ENCODE data around the gene MTMR4. TPM values are rescaled to one million over a fixed set of nuclear protein-coding genes. Genes with fewer than 3 reads are reported as not detected.
"Not testable (repeated sequence)": the region's sequence is repeated elsewhere in the genome, so short reads cannot be mapped to it uniquely, and the experiment has no call there.

The MTMR4 gene
- 51.5 TPM for polyA plus RNA-seq (2012; ENCODE audit: missing spikeins)

- DNase-seq (ENCODE audit: insufficient read length) (peak; percentile 86), FAIRE-seq (peak; percentile 48)
- TF ChIP-seq POLR2A (IDR thresholded peaks at IDR 0.05; ENCODE audit: low read depth, low read length) (peak; percentile 44; the same call in 1 of the 2 replicates), POLR2AphosphoS5 (IDR thresholded peaks at IDR 0.05; ENCODE audit: low read depth, low read length) (no peak)
Observed at GRCh38 chr17:58513965-58514769, at the start of gene MTMR4. Gene MTMR4 (minus strand): TSS chr17:58514638. CDS start chr17:58514407, 231 bp downstream.

GRCh38 chr17:58560511-58560910, 46.1 kb upstream of the MTMR4 start:
- no peak for TF ChIP-seq POLR2AphosphoS5 (IDR thresholded peaks at IDR 0.05; ENCODE audit: low read depth, low read length)
- DNase-seq (ENCODE audit: insufficient read length): no peak
- no peak for FAIRE-seq

GRCh38 chr17:58557981-58558380, 43.5 kb upstream of the MTMR4 start:
- TF ChIP-seq POLR2A (IDR thresholded peaks at IDR 0.05; ENCODE audit: low read depth, low read length): no peak
- no peak for TF ChIP-seq TAF1 (IDR thresholded peaks at IDR 0.05; ENCODE audit: borderline replicate concordance, low read depth, low read length)
- TF ChIP-seq POLR2AphosphoS5 (IDR thresholded peaks at IDR 0.05; ENCODE audit: low read depth, low read length): no peak
- FAIRE-seq: no peak
- no peak for DNase-seq (ENCODE audit: insufficient read length)

GRCh38 chr17:58556833-58557250, 42.4 kb upstream of the MTMR4 start:
- FAIRE-seq (peak; percentile 61), DNase-seq (ENCODE audit: insufficient read length) (no peak)
- TF ChIP-seq TAF1 (IDR thresholded peaks at IDR 0.05; ENCODE audit: borderline replicate concordance, low read depth, low read length): no peak
- TF ChIP-seq POLR2AphosphoS5 (IDR thresholded peaks at IDR 0.05; ENCODE audit: low read depth, low read length): no peak
- no peak for TF ChIP-seq POLR2A (IDR thresholded peaks at IDR 0.05; ENCODE audit: low read depth, low read length)

- DNase-seq (ENCODE audit: insufficient read length); FAIRE-seq: not testable (repeated sequence)
Observed at GRCh38 chr17:58555109-58555508, 40.7 kb upstream of the MTMR4 start.

GRCh38 chr17:58541249-58541648, 26.8 kb upstream of the MTMR4 start:
- FAIRE-seq (no peak), DNase-seq (ENCODE audit: insufficient read length) (no peak)
- TF ChIP-seq POLR2A (IDR thresholded peaks at IDR 0.05; ENCODE audit: low read depth, low read length): no peak
- no peak for TF ChIP-seq POLR2AphosphoS5 (IDR thresholded peaks at IDR 0.05; ENCODE audit: low read depth, low read length)
- no peak for TF ChIP-seq TAF1 (IDR thresholded peaks at IDR 0.05; ENCODE audit: borderline replicate concordance, low read depth, low read length)

GRCh38 chr17:58539698-58540097, 25.3 kb upstream of the MTMR4 start:
- DNase-seq (ENCODE audit: insufficient read length) (no peak), FAIRE-seq (no peak)
- TF ChIP-seq POLR2AphosphoS5 (IDR thresholded peaks at IDR 0.05; ENCODE audit: low read depth, low read length) (no peak), TAF1 (IDR thresholded peaks at IDR 0.05; ENCODE audit: borderline replicate concordance, low read depth, low read length) (no peak), POLR2A (IDR thresholded peaks at IDR 0.05; ENCODE audit: low read depth, low read length) (no peak)

- DNase-seq (ENCODE audit: insufficient read length) (no peak), FAIRE-seq (no peak)
- no peak for TF ChIP-seq TAF1 (IDR thresholded peaks at IDR 0.05; ENCODE audit: borderline replicate concordance, low read depth, low read length)
- TF ChIP-seq POLR2A (IDR thresholded peaks at IDR 0.05; ENCODE audit: low read depth, low read length): no peak
- TF ChIP-seq POLR2AphosphoS5 (IDR thresholded peaks at IDR 0.05; ENCODE audit: low read depth, low read length): no peak
Observed at GRCh38 chr17:58538811-58539409, 24.5 kb upstream of the MTMR4 start.

GRCh38 chr17:58537266-58537665, 22.8 kb upstream of the MTMR4 start:
- FAIRE-seq (no peak), DNase-seq (ENCODE audit: insufficient read length) (no peak)
- TF ChIP-seq TAF1 (IDR thresholded peaks at IDR 0.05; ENCODE audit: borderline replicate concordance, low read depth, low read length): no peak
- no peak for TF ChIP-seq POLR2A (IDR thresholded peaks at IDR 0.05; ENCODE audit: low read depth, low read length)
- TF ChIP-seq POLR2AphosphoS5 (IDR thresholded peaks at IDR 0.05; ENCODE audit: low read depth, low read length): no peak

- TF ChIP-seq POLR2AphosphoS5 (IDR thresholded peaks at IDR 0.05; ENCODE audit: low read depth, low read length) (no peak), POLR2A (IDR thresholded peaks at IDR 0.05; ENCODE audit: low read depth, low read length) (no peak), TAF1 (IDR thresholded peaks at IDR 0.05; ENCODE audit: borderline replicate concordance, low read depth, low read length) (no peak)
- DNase-seq (ENCODE audit: insufficient read length) (no peak), FAIRE-seq (no peak)
Observed at GRCh38 chr17:58536542-58536941, 22.1 kb upstream of the MTMR4 start.

- FAIRE-seq (no peak), DNase-seq (ENCODE audit: insufficient read length) (no peak)
- no peak for TF ChIP-seq POLR2A (IDR thresholded peaks at IDR 0.05; ENCODE audit: low read depth, low read length)
- TF ChIP-seq TAF1 (IDR thresholded peaks at IDR 0.05; ENCODE audit: borderline replicate concordance, low read depth, low read length): no peak
- no peak for TF ChIP-seq POLR2AphosphoS5 (IDR thresholded peaks at IDR 0.05; ENCODE audit: low read depth, low read length)
Observed at GRCh38 chr17:58535431-58535830, 21.0 kb upstream of the MTMR4 start.

GRCh38 chr17:58534901-58535421, 20.5 kb upstream of the MTMR4 start:
- DNase-seq (ENCODE audit: insufficient read length) (no peak), FAIRE-seq (no peak)
- TF ChIP-seq POLR2AphosphoS5 (IDR thresholded peaks at IDR 0.05; ENCODE audit: low read depth, low read length): no peak
- TF ChIP-seq TAF1 (IDR thresholded peaks at IDR 0.05; ENCODE audit: borderline replicate concordance, low read depth, low read length): no peak
- TF ChIP-seq POLR2A (IDR thresholded peaks at IDR 0.05; ENCODE audit: low read depth, low read length): no peak

All from GM12892 (cell line).